Left ventricle myocardium inferior (tissue), 1 donor: ENCODE data around the gene CALHM3. TPM values are rescaled to one million over a fixed set of nuclear protein-coding genes. Genes with fewer than 3 reads are reported as not detected.

Experiments
- DNase-seq: peaks from one replicate; pipeline ENCODE4 v3.0.0-alpha.2; 2020
- H3K27ac ChIP-seq: fragments of 200-600 bp; replicated peaks from 2 replicates; pipeline ENCODE4 v1.8.0; 2021
- H3K27me3 ChIP-seq: fragments of 200-600 bp; 2 replicates; pipeline ENCODE4 v1.8.0; 2021; ENCODE audit warnings: low read depth
- H3K36me3 ChIP-seq: fragments of 200-600 bp; 2 replicates; pipeline ENCODE4 v1.8.0; 2021
- H3K4me1 ChIP-seq: fragments of 200-600 bp; 2 replicates; pipeline ENCODE4 v1.8.0; 2021
- H3K4me3 ChIP-seq: fragments of 200-600 bp; 2 replicates; pipeline ENCODE4 v1.8.0; 2021; ENCODE audit warnings: mild to moderate bottlenecking, moderate library complexity
- H3K9me3 ChIP-seq: fragments of 200-600 bp; replicated peaks from 2 replicates; pipeline ENCODE4 v1.8.0; 2021
- CTCF ChIP-seq: fragments of 200-600 bp; IDR thresholded peaks from 2 replicates; pipeline ENCODE4 v1.8.0; 2021; ENCODE audit warnings: antibody characterized with exemption, mild to moderate bottlenecking, borderline replicate concordance
- intact Hi-C: fragments of 100-400 bp; cut with micrococcal nuclease; formaldehyde crosslinking; loops from one replicate; pipeline ENCODE4 v1.11.0; 2022
- total RNA-seq: library from RNA; stranded (reverse); fragmentation: NEBNext Ultra II Directional; extraction: Animal tissue kit (Norgen Biotek cat#: 25700); gene quantifications from one replicate; pipeline ENCODE4 v1.2.1, GENCODE V29; 2021
- donor health status: DM: no; HTN: yes; CAD: no; lungs with severe emphysema.

The CALHM3 gene
- total RNA-seq, 1 donor from 2014 or later, result not detected

- H3K9me3 ChIP-seq, result no peaks in the 10 kb centered on the region
- no peak for DNase-seq
- TF ChIP-seq CTCF, result no peak
- no peak overlapping the region for H3K4me3 ChIP-seq
- H3K4me1 ChIP-seq, result peaks cover 10% of the 10 kb centered on the region
- no peaks in the 10 kb centered on the region for H3K36me3 ChIP-seq
- H3K27ac ChIP-seq, result no peak overlapping the region
- H3K27me3 ChIP-seq, result peaks cover 89% of the 10 kb centered on the region
- intact Hi-C loops, result no loop called here
Measured at GRCh38 chr10:103498936-103499638, 20.0 kb upstream of the CALHM3 start.

GRCh38 chr10:103497161-103497915, 18.3 kb upstream of the CALHM3 start:
- Histone ChIP-seq H3K9me3 (no peaks in the 10 kb centered on the region), H3K4me3 (no peak overlapping the region), H3K27ac (no peak overlapping the region), H3K36me3 (no peaks in the 10 kb centered on the region), H3K4me1 (peaks cover 22% of the 10 kb centered on the region), H3K27me3 (peaks cover 95% of the 10 kb centered on the region)
- intact Hi-C loops, result no loop called here
- no peak for TF ChIP-seq CTCF
- DNase-seq, result no peak

GRCh38 chr10:103495321-103495720, 16.3 kb upstream of the CALHM3 start:
- intact Hi-C loops, result no loop called here
- no peak for TF ChIP-seq CTCF
- Histone ChIP-seq H3K36me3 (no peaks in the 10 kb centered on the region), H3K9me3 (no peaks in the 10 kb centered on the region), H3K27ac (no peak overlapping the region), H3K27me3 (peaks cover 76% of the 10 kb centered on the region), H3K4me1 (peaks cover 28% of the 10 kb centered on the region), H3K4me3 (no peak overlapping the region)
- no peak for DNase-seq

- Histone ChIP-seq H3K27ac (no peak overlapping the region), H3K9me3 (no peaks in the 10 kb centered on the region), H3K36me3 (no peaks in the 10 kb centered on the region), H3K4me3 (peak overlapping the region; percentile 72), H3K27me3 (peaks cover 65% of the 10 kb centered on the region), H3K4me1 (peaks cover 28% of the 10 kb centered on the region)
- TF ChIP-seq CTCF, result no peak
- intact Hi-C loops, result no loop called here
- DNase-seq, result no peak
Measured at GRCh38 chr10:103493916-103494877, 15.2 kb upstream of the CALHM3 start.

GRCh38 chr10:103493362-103493915, 14.4 kb upstream of the CALHM3 start, which contains the start of gene NEURL1:
TSS of gene NEURL1 (plus strand) at chr10:103493705. CDS start at chr10:103494388, 683 bp downstream.
- H3K4me3 ChIP-seq, result peak within 1 kb of the TSS; percentile 72
- intact Hi-C loops, result no loop called here
- H3K27ac ChIP-seq, result no peak within 1 kb of the TSS
- no peak for TF ChIP-seq CTCF
- H3K4me1 ChIP-seq, result peaks cover 28% of the 10 kb centered on the region
- H3K9me3 ChIP-seq, result no peaks in the 10 kb centered on the region
- no peak for DNase-seq
- peaks cover 57% of the 10 kb centered on the region for H3K27me3 ChIP-seq
- no peaks in the 10 kb centered on the region for H3K36me3 ChIP-seq
